Measurements from ENCODE around the gene ST14. TPM values are rescaled to one million over a fixed set of nuclear protein-coding genes. Genes with fewer than 3 reads are reported as not detected.

Gene ST14
- total and polyA plus RNA-seq, 2 donors (not counting 1 experiment from before 2014, with no cell fraction given) = 36.2 to 52.2 TPM

- Histone ChIP-seq H3K4me3 (ENCODE audit: control extremely low read depth in 1 of 5, extremely low read depth in 1 of 5, insufficient read depth in 1 of 5, low read depth in 2 of 5, low read length in 4 of 5) (no peak overlapping the region), H3K27ac (ENCODE audit: low read length in 2 of 2) (no peak overlapping the region), H3K79me2 (ENCODE audit: control insufficient read depth, insufficient read depth, low read length) (no peaks in the 10 kb centered on the region), H3K4me1 (ENCODE audit: control insufficient read depth in 2 of 2, insufficient read depth in 2 of 2, low read length in 2 of 2) (peaks cover 42 to 51% of the 10 kb centered on the region in 2 donors), H4K20me1 (ENCODE audit: control insufficient read depth, insufficient read depth, low read length, poor library complexity, severe bottlenecking) (no peaks in the 10 kb centered on the region), H3K36me3 (replicated peaks in 1 of 2; ENCODE audit: control extremely low read depth in 1 of 2, control insufficient read depth in 1 of 2, extremely low read depth in 1 of 2, insufficient read depth in 2 of 2, low read length in 1 of 2) (no peaks in the 10 kb centered on the region), H3K4me2 (replicated peaks; ENCODE audit: low read depth, low read length, poor library complexity, severe bottlenecking) (no peak overlapping the region), H3K9me3 (ENCODE audit: control extremely low read depth in 1 of 3, control insufficient read depth in 2 of 3, insufficient read depth in 1 of 3, low read length in 2 of 3) (peaks cover 0 to 3% (median 0%) of the 10 kb centered on the region in 3 donors), H3K27me3 (replicated peaks in 1 of 4; ENCODE audit: control extremely low read depth in 1 of 4, control insufficient read depth in 3 of 4, insufficient read depth in 4 of 4, low read length in 3 of 4) (no peaks in the 10 kb centered on the region), H3K9ac (ENCODE audit: low read length) (no peak overlapping the region), H2AFZ (ENCODE audit: insufficient read depth, low read depth, low read length, poor library complexity, severe bottlenecking) (no peak overlapping the region)
- no peaks in the 10 kb centered on the region for H3K27me3 Mint-ChIP-seq
- ChIA-PET POLR2A (interaction anchor here (0.7 kb wide), 2 partner anchors 12 to 29 kb away, joined by 3 to 8 read pairs; no protein-coding TSS in a partner anchor), CTCF (interaction anchor here (0.6 to 2.0 kb wide), 3 partner anchors 11 to 255 kb away, joined by 3 to 6 read pairs (median 4); no protein-coding TSS in a partner anchor)
- TF ChIP-seq EZH2 (IDR thresholded peaks at IDR 0.05; ENCODE audit: borderline replicate concordance, insufficient read depth, low read depth, low read length, poor library complexity, severe bottlenecking) = no peak
- TF ChIP-seq, protein P1, sequence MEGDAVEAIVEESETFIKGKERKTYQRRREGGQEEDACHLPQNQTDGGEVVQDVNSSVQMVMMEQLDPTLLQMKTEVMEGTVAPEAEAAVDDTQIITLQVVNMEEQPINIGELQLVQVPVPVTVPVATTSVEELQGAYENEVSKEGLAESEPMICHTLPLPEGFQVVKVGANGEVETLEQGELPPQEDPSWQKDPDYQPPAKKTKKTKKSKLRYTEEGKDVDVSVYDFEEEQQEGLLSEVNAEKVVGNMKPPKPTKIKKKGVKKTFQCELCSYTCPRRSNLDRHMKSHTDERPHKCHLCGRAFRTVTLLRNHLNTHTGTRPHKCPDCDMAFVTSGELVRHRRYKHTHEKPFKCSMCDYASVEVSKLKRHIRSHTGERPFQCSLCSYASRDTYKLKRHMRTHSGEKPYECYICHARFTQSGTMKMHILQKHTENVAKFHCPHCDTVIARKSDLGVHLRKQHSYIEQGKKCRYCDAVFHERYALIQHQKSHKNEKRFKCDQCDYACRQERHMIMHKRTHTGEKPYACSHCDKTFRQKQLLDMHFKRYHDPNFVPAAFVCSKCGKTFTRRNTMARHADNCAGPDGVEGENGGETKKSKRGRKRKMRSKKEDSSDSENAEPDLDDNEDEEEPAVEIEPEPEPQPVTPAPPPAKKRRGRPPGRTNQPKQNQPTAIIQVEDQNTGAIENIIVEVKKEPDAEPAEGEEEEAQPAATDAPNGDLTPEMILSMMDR (IDR thresholded peaks at IDR 0.05) = no peak
- no peak for ATAC-seq (ENCODE audit: low read depth)
- 97% methylated on average over 9 of the region's 10 CpGs for WGBS (ENCODE audit: insufficient coverage)
- peak overlapping the region; percentile 74 for H3K27ac Mint-ChIP-seq
- DNase-seq = no peak
- H3K4me1 Mint-ChIP-seq = peaks cover 53% of the 10 kb centered on the region
- no peak overlapping the region for H3K4me3 Mint-ChIP-seq
- intact Hi-C loops (cut with micrococcal nuclease) = no loop called here
- H3K9me3 Mint-ChIP-seq (ENCODE audit: insufficient read depth) = peaks cover 4% of the 10 kb centered on the region
Measured at GRCh38 chr11:130177782-130178181, 18.2 kb downstream of the ST14 start.

DNA sequence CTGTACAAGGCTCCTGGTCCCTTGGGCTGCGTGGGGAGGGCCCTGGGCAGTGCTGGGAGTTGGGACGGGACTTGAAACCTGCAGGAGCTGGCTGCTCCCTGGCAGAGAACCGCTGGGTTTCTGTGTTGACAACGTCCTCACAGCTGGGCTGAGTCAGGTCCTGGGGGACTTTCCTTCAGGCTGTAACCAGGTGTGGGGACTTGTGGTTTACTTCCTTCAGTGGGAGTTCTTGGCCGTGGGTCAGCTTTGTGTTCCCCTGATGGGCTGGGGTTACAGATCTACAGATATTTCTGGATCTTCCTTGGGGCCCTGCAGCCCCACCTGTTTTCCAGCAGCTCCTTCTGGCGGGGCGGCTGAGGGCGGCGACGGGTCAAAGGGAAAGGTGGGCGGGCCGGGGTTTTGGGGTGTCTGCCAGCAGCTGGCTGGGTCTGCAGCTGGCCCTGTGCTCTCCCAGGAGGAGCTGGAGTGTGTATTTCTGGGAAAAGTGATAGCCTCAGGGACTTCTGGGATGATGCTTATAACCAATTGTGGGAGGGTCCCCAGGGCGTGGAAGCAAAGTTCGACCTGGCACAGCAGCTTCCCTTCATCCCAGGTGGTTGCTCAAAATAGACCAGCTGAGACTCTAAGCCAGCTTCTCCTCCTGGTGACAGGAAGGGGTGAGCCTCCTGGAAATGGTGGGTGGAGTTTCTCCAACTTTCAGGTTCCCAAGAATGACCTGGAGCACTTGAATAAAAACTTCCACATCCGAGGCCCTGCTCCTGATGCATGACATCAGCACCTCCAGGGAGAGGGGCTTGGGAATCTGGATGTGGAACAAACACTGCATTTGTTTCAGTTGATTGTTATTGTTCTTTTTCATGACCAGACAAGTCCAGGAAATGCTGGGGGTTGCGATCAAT is 19.1 kb downstream of the ST14 start:
- intact Hi-C loops (cut with micrococcal nuclease) = no loop called here
- Histone ChIP-seq H3K27ac (ENCODE audit: low read length in 2 of 2) (no peak overlapping the region), H2AFZ (ENCODE audit: insufficient read depth, low read depth, low read length, poor library complexity, severe bottlenecking) (no peak overlapping the region), H3K9me3 (ENCODE audit: control extremely low read depth in 1 of 3, control insufficient read depth in 2 of 3, insufficient read depth in 1 of 3, low read length in 2 of 3) (peaks cover 0 to 3% (median 0%) of the 10 kb centered on the region in 3 donors), H3K27me3 (replicated peaks in 1 of 4; ENCODE audit: control extremely low read depth in 1 of 4, control insufficient read depth in 3 of 4, insufficient read depth in 4 of 4, low read length in 3 of 4) (no peaks in the 10 kb centered on the region), H3K36me3 (replicated peaks in 1 of 2; ENCODE audit: control extremely low read depth in 1 of 2, control insufficient read depth in 1 of 2, extremely low read depth in 1 of 2, insufficient read depth in 2 of 2, low read length in 1 of 2) (no peaks in the 10 kb centered on the region), H4K20me1 (ENCODE audit: control insufficient read depth, insufficient read depth, low read length, poor library complexity, severe bottlenecking) (no peaks in the 10 kb centered on the region), H3K9ac (ENCODE audit: low read length) (no peak overlapping the region), H3K4me1 (ENCODE audit: control insufficient read depth in 2 of 2, insufficient read depth in 2 of 2, low read length in 2 of 2) (peaks cover 42 to 56% of the 10 kb centered on the region in 2 donors), H3K79me2 (ENCODE audit: control insufficient read depth, insufficient read depth, low read length) (no peaks in the 10 kb centered on the region), H3K4me2 (replicated peaks; ENCODE audit: low read depth, low read length, poor library complexity, severe bottlenecking) (peak overlapping the region; percentile 32), H3K4me3 (ENCODE audit: control extremely low read depth in 1 of 5, extremely low read depth in 1 of 5, insufficient read depth in 1 of 5, low read depth in 2 of 5, low read length in 4 of 5) (no peak overlapping the region)
- POLR2A ChIA-PET = interaction anchor here (1.8 kb wide), 1 partner anchor 13 kb away, joined by 6 read pairs; no protein-coding TSS in a partner anchor
- Mint-ChIP-seq H3K9me3 (ENCODE audit: insufficient read depth) (peaks cover 4% of the 10 kb centered on the region), H3K4me1 (peaks cover 56% of the 10 kb centered on the region), H3K27ac (peak overlapping the region; percentile 94), H3K27me3 (no peaks in the 10 kb centered on the region), H3K4me3 (peak overlapping the region; percentile 23)
- DNase-seq (peak; percentile 34), ATAC-seq (ENCODE audit: low read depth) (no peak)
- CTCF ChIA-PET = interaction anchor here (0.7 to 2.0 kb wide), 4 partner anchors 10 to 107 kb away, joined by 3 to 6 read pairs (median 3); no protein-coding TSS in a partner anchor
- TF ChIP-seq, protein P1 (IDR thresholded peaks at IDR 0.05) = no peak
- no peak for TF ChIP-seq EZH2 (IDR thresholded peaks at IDR 0.05; ENCODE audit: borderline replicate concordance, insufficient read depth, low read depth, low read length, poor library complexity, severe bottlenecking)
- 53% methylated on average over 14 of the region's 16 CpGs for WGBS (ENCODE audit: insufficient coverage)
